ENCODE results near the gene MT1B. TPM values are rescaled to one million over a fixed set of nuclear protein-coding genes. Genes with fewer than 3 reads are reported as not detected.
"Not testable (repeated sequence)": the region's sequence is repeated elsewhere in the genome, so short reads cannot be mapped to it uniquely, and the experiment has no call there.

MT1B gene
- total and polyA plus RNA-seq, 2 of the 4 experiments (the other 2 are of a cell fraction), result not detected

DNA sequence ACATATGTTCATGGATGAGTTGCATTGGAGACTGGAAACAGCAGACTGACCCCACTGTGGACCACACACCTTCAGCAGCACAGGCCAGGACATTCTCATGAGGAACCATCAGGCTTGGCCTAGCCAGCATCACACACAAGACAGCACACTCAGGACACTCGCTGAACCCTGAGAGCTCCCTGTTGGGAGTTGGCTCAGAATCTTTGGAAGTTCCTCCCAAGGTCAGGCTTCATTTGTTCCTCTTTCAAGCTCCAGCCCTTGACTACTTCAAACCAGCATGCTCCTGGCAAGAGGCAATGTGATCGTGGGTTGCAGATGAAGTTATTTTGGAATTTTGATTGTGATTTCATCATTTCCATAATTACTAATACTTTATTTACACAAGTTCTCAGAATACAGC lies 20.0 kb downstream of the MT1B start:
- not testable (repeated sequence) for ATAC-seq (ENCODE audit: low read depth); H2BK120ac ChIP-seq (ENCODE audit: low read depth, low read length)

DNA sequence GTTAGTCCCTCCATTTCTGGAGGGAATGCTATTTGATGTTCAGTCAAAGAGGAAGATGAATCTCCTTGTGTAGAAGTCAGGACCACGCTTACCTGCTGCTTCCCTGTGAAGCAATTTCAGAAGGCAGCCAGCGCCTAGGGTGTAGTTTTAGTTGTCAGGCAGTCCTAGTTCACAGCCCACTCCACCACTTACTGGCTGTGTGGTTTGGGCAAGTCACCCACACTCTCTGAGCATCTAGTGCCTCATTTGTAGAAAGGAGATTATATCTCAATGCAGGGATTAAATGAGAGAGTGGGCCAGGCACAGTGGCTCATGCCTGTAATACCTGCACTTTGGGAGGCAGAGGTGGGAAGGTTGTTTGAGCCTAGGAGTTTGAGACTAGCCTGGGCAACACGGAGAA lies 20.5 kb downstream of the MT1B start:
- H3K4me3 ChIP-seq (ENCODE audit: insufficient read depth, low read depth, low read length); H2BK20ac ChIP-seq (ENCODE audit: low read depth, low read length); BruUV-seq (replicated peaks); H3K9ac ChIP-seq (ENCODE audit: low read depth, low read length); H2BK120ac ChIP-seq (ENCODE audit: low read depth, low read length); H2AK5ac ChIP-seq (ENCODE audit: low read depth, low read length); H3K18ac ChIP-seq (ENCODE audit: low read depth, low read length); H3K27ac ChIP-seq (ENCODE audit: insufficient read depth, low read length); H4K20me1 ChIP-seq (ENCODE audit: insufficient read depth, low read length); POLR2A ChIA-PET (ENCODE audit: unreplicated experiment); H3K23ac ChIP-seq (ENCODE audit: low read depth, low read length); H2BK15ac ChIP-seq (ENCODE audit: low read depth, low read length); H2AK9ac ChIP-seq (replicated peaks; ENCODE audit: low read depth, low read length, poor library complexity); H4K5ac ChIP-seq (ENCODE audit: low read depth, low read length); H3K14ac ChIP-seq (replicated peaks; ENCODE audit: low read depth, low read length); ATAC-seq (ENCODE audit: low read depth); H4K8ac ChIP-seq (ENCODE audit: low read depth in 2 of 2, low read length in 2 of 2); H3K4me2 ChIP-seq (ENCODE audit: low read depth, low read length); in situ Hi-C loops (cut with MboI; ENCODE audit: low sequenced_read_pairs); dilution Hi-C loops (cut with HindIII; ENCODE audit: low sequenced_read_pairs, unreplicated experiment); H2AFZ ChIP-seq (replicated peaks; ENCODE audit: low read length, poor library complexity); H3K36me3 ChIP-seq (ENCODE audit: control insufficient read depth, insufficient read depth, low read length); H3K56ac ChIP-seq (ENCODE audit: extremely low read depth, insufficient read depth, low read length); H4K91ac ChIP-seq (ENCODE audit: insufficient read depth, low read depth, low read length); H3K9me1 ChIP-seq (ENCODE audit: insufficient read depth, low read length); intact Hi-C loops (cut with micrococcal nuclease); DNase-seq; H3K9me3 ChIP-seq (ENCODE audit: control insufficient read depth, insufficient read depth, low read length); H3K79me1 ChIP-seq (ENCODE audit: low read depth in 1 of 2, low read length in 2 of 2): not testable (repeated sequence)
- Histone ChIP-seq H2BK5ac (ENCODE audit: low read depth, low read length, poor library complexity, severe bottlenecking) (peak overlapping the region; percentile 10), H3K4me1 (ENCODE audit: control insufficient read depth, insufficient read depth, low read length) (peaks cover 13% of the 10 kb centered on the region), H3K4ac (ENCODE audit: low read depth, low read length) (0 out of 2 replicates have a peak overlapping the region, but pooled peaks have one; percentile 9), H3K27me3 (ENCODE audit: control insufficient read depth, insufficient read depth, low read length) (peaks cover 51% of the 10 kb centered on the region)
- CTCF ChIA-PET, result interaction anchor here (1.1 to 2.7 kb wide), 2 partner anchors 10 to 117 kb away, joined by 3 to 8 read pairs; partner anchors contain the start of gene MT1X
- no CpG with 5 or more reads among the region's 3 CpGs for WGBS, 2 experiments (ENCODE audit: extremely low coverage in 2 of 2, insufficient read length in 1 of 2)

More for the DNA sequence above, 20.0 kb downstream of the MT1B start:
- H2BK20ac ChIP-seq (ENCODE audit: low read depth, low read length); H4K5ac ChIP-seq (ENCODE audit: low read depth, low read length); H2AK9ac ChIP-seq (replicated peaks; ENCODE audit: low read depth, low read length, poor library complexity); POLR2A ChIA-PET (ENCODE audit: unreplicated experiment); H3K4ac ChIP-seq (ENCODE audit: low read depth, low read length); H3K9me1 ChIP-seq (ENCODE audit: insufficient read depth, low read length); H3K9ac ChIP-seq (ENCODE audit: low read depth, low read length); H3K23ac ChIP-seq (ENCODE audit: low read depth, low read length); H4K20me1 ChIP-seq (ENCODE audit: insufficient read depth, low read length); BruUV-seq (replicated peaks); H3K36me3 ChIP-seq (ENCODE audit: control insufficient read depth, insufficient read depth, low read length); H4K91ac ChIP-seq (ENCODE audit: insufficient read depth, low read depth, low read length); H3K79me1 ChIP-seq (ENCODE audit: low read depth in 1 of 2, low read length in 2 of 2); H2AFZ ChIP-seq (replicated peaks; ENCODE audit: low read length, poor library complexity); in situ Hi-C loops (cut with MboI; ENCODE audit: low sequenced_read_pairs); dilution Hi-C loops (cut with HindIII; ENCODE audit: low sequenced_read_pairs, unreplicated experiment); H2BK15ac ChIP-seq (ENCODE audit: low read depth, low read length); H2BK5ac ChIP-seq (ENCODE audit: low read depth, low read length, poor library complexity, severe bottlenecking); intact Hi-C loops (cut with micrococcal nuclease); H3K4me3 ChIP-seq (ENCODE audit: insufficient read depth, low read depth, low read length); H3K18ac ChIP-seq (ENCODE audit: low read depth, low read length); H3K9me3 ChIP-seq (ENCODE audit: control insufficient read depth, insufficient read depth, low read length); H3K27ac ChIP-seq (ENCODE audit: insufficient read depth, low read length); H3K4me2 ChIP-seq (ENCODE audit: low read depth, low read length); H3K14ac ChIP-seq (replicated peaks; ENCODE audit: low read depth, low read length); H4K8ac ChIP-seq (ENCODE audit: low read depth in 2 of 2, low read length in 2 of 2); H3K56ac ChIP-seq (ENCODE audit: extremely low read depth, insufficient read depth, low read length): not testable (repeated sequence)
- CTCF ChIA-PET, result interaction anchor here (1.1 to 2.7 kb wide), 2 partner anchors 11 to 118 kb away, joined by 3 to 8 read pairs; partner anchors contain the start of gene MT1X
- Histone ChIP-seq H3K4me1 (ENCODE audit: control insufficient read depth, insufficient read depth, low read length) (peaks cover 13% of the 10 kb centered on the region), H2AK5ac (ENCODE audit: low read depth, low read length) (0 out of 2 replicates have a peak overlapping the region, but pooled peaks have one; percentile 31), H3K27me3 (ENCODE audit: control insufficient read depth, insufficient read depth, low read length) (peaks cover 51% of the 10 kb centered on the region)
- no CpG with 5 or more reads among the region's 2 CpGs for WGBS, 2 experiments (ENCODE audit: extremely low coverage in 2 of 2, insufficient read length in 1 of 2)
- peak; percentile 16; the same call in 1 of the 2 replicates for TF ChIP-seq CEBPB (IDR thresholded peaks at IDR 0.05; ENCODE audit: low read depth, low read length)
- DNase-seq, result peak; percentile 44

All from IMR-90 (cell line).